Activated effector memory CD4-positive, alpha-beta T cell treated with Interleukin-2 at 50 U/mL for 16 hours (primary cell): ENCODE results near the gene SUMO2.
"Not testable (repeated sequence)": the region's sequence is repeated elsewhere in the genome, so short reads cannot be mapped to it uniquely, and the experiment has no call there.

ENCODE experiments used
- DNase-seq: peaks from one replicate; pipeline ENCODE4 v3.0.0-alpha.2; 2020

The SUMO2 gene

GRCh38 chr17:75182569-75183436 lies at the start of gene SUMO2:
Gene SUMO2, minus strand, starts transcription at chr17:75182959. Its CDS starts 125 bp downstream, at chr17:75182834.
- peak; percentile 94 for DNase-seq

GRCh38 chr17:75231741-75232464 lies 49.1 kb upstream of the SUMO2 start:
- no peak for DNase-seq

GRCh38 chr17:75231071-75231470 lies 48.3 kb upstream of the SUMO2 start:
- DNase-seq = no peak

- DNase-seq = no peak
Measured at GRCh38 chr17:75228847-75229246, 46.1 kb upstream of the SUMO2 start.

GRCh38 chr17:75228305-75228704 lies 45.5 kb upstream of the SUMO2 start:
- DNase-seq = no peak

- no peak for DNase-seq
Measured at GRCh38 chr17:75227729-75228128, 45.0 kb upstream of the SUMO2 start.

GRCh38 chr17:75225016-75225415 lies 42.3 kb upstream of the SUMO2 start:
- no peak for DNase-seq

- no peak for DNase-seq
Measured at GRCh38 chr17:75219815-75220214, 37.1 kb upstream of the SUMO2 start.

GRCh38 chr17:75218131-75218530 lies 35.4 kb upstream of the SUMO2 start:
- DNase-seq = no peak

GRCh38 chr17:75209061-75209460 lies 26.3 kb upstream of the SUMO2 start:
- DNase-seq = no peak

GRCh38 chr17:75208161-75208560 lies 25.4 kb upstream of the SUMO2 start:
- DNase-seq = no peak

- DNase-seq = no peak
Measured at GRCh38 chr17:75207760-75208159, 25.0 kb upstream of the SUMO2 start.

- not testable (repeated sequence) for DNase-seq
Measured at GRCh38 chr17:75207050-75207407, 24.3 kb upstream of the SUMO2 start.

- no peak for DNase-seq
Measured at GRCh38 chr17:75205793-75206163, 23.0 kb upstream of the SUMO2 start.

GRCh38 chr17:75205037-75205792 lies 22.5 kb upstream of the SUMO2 start, which contains the start of gene NUP85:
Gene NUP85, plus strand, starts transcription at chr17:75205679. Its CDS starts 83 bp downstream, at chr17:75205762.
- peak; percentile 87 for DNase-seq

- DNase-seq = no peak
Measured at GRCh38 chr17:75199886-75200618, 17.3 kb upstream of the SUMO2 start.

- DNase-seq = no peak
Measured at GRCh38 chr17:75194879-75195278, 12.1 kb upstream of the SUMO2 start.

GRCh38 chr17:75191584-75191983 lies 8.8 kb upstream of the SUMO2 start:
- no peak for DNase-seq

- no peak for DNase-seq
Measured at GRCh38 chr17:75188614-75189013, 5.9 kb upstream of the SUMO2 start.

GRCh38 chr17:75183999-75184884 lies 1.5 kb upstream of the SUMO2 start:
- DNase-seq = no peak

- DNase-seq = no peak
Measured at GRCh38 chr17:75182319-75182568, 515 bp downstream of the SUMO2 start.
